GM10248 (cell line): Measurements from ENCODE around the gene COA4.

Source experiments
- CTCF ChIA-PET: fragments of 300-600 bp; sonication (Branson Sonifier 250); formaldehyde crosslinking; extraction: SDS; loops from one replicate; lab custom pipeline; 2021; ENCODE audit warnings: antibody characterized with exemption; lab: Yijun Ruan, JAX
- POLR2A ChIA-PET: fragments of 350-650 bp; sonication (Branson Sonifier 250); formaldehyde crosslinking; extraction: SDS; loops from one replicate; lab custom pipeline; 2020; ENCODE audit warnings: antibody characterized with exemption; lab: Yijun Ruan, JAX
- DNase-seq: peaks from one replicate; pipeline ENCODE4 v3.0.0; 2012; ENCODE audit errors: extremely low spot score
- CTCF ChIP-seq: IDR thresholded peaks from 2 replicates; pipeline ENCODE4 v1.5.1; 2012; ENCODE audit warnings: mild to moderate bottlenecking, low read depth; ENCODE audit errors: extremely low read depth, missing control alignments, control extremely low read depth

COA4 gene

GRCh38 chr11:73838443-73839122 lies 38.1 kb downstream of the COA4 start:
- no peak for TF ChIP-seq CTCF
- ChIA-PET POLR2A (no interaction called here), CTCF (no interaction called here)
- DNase-seq: no peak

GRCh38 chr11:73833067-73833466 lies 43.6 kb downstream of the COA4 start:
- ChIA-PET POLR2A (no interaction called here), CTCF (interaction anchor here (0.7 to 1.8 kb wide), 4 partner anchors 10 to 207 kb away, joined by 3 to 5 read pairs (median 3); no protein-coding TSS in a partner anchor)
- DNase-seq: no peak
- TF ChIP-seq CTCF: no peak

GRCh38 chr11:73830261-73830660 lies 46.4 kb downstream of the COA4 start:
- no peak for DNase-seq
- no peak for TF ChIP-seq CTCF
- ChIA-PET CTCF (no interaction called here), POLR2A (no interaction called here)
